ENCODE data around the gene UBXN7. TPM values are rescaled to one million over a fixed set of nuclear protein-coding genes. Genes with fewer than 3 reads are reported as not detected.

UBXN7 gene
- total and polyA plus RNA-seq, 2 of the 8 experiments (the other 6 are each of a cell fraction or from before 2014, with no cell fraction given) = 18.5 to 109 TPM

DNA sequence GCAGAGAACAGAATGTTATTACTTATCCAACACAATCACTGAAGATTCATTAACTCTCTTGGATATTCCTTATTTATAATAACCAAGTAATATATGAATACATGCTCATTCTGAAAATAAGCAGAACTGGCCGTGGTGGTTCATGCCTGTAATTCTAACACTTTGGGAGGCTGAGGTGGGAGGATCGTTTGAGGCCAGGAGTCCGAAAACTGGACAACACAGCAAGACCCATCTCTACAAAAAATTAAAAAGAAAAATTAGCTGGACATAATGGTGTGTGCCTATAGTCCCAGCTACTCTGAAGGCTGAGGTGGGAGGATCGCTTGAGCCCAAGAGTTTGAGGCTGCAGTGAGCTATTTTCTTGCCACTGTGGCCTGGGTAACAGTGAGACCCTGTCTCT, 45.5 kb upstream of the UBXN7 start (continued):
- TF ChIP-seq PHF8 (conservative IDR thresholded peaks at IDR 0.05; ENCODE audit: low read depth, low read length) (no peak), POLR2AphosphoS5 (IDR thresholded peaks at IDR 0.05; ENCODE audit: low read depth, low read length) (no peak), JUND (IDR thresholded peaks at IDR 0.05; ENCODE audit: low read length) (no peak), CBX8 (IDR thresholded peaks at IDR 0.05; ENCODE audit: borderline replicate concordance, low read depth, low read length) (no peak), SIN3A (conservative IDR thresholded peaks at IDR 0.05 in 1 of 2, IDR thresholded peaks at IDR 0.05 in 1 of 2; ENCODE audit: low read depth in 1 of 2, low read length in 2 of 2) (no peak)

All from H1 (cell line).